ENCODE measurements around the gene GLP1R.

The GLP1R gene

DNA sequence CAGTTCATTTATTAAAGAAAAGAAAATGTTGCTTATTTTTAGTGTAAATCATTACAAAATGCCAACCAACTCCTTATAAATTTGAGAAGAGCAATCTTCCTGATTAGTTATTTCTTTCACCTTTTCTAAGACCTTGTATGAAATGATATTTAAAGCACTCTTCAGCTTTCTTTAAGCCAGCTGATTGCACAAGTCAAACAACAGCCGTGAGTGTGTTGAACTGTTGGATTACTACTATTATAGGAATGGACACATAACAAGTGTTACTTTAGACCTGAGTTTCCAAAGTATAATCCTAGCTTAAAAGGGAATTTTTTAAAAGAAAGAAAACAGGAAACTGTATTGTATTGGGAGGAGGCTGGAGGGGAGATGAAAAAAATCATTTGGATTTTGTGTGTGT lies 26.8 kb upstream of the GLP1R start:
- H3K4me3 ChIP-seq (replicated peaks; ENCODE audit: low read depth, low read length): no peak overlapping the region
- TF ChIP-seq CTCF (IDR thresholded peaks at IDR 0.05; ENCODE audit: low read depth, low read length, missing control alignments): no peak
- no peak for DNase-seq (ENCODE audit: extremely low read depth, low read depth)

GRCh38 chr6:39026175-39026574 lies 22.4 kb upstream of the GLP1R start:
- no peak for DNase-seq (ENCODE audit: extremely low read depth, low read depth)
- TF ChIP-seq CTCF (IDR thresholded peaks at IDR 0.05; ENCODE audit: low read depth, low read length, missing control alignments): no peak
- no peak overlapping the region for H3K4me3 ChIP-seq (replicated peaks; ENCODE audit: low read depth, low read length)

GRCh38 chr6:39029156-39030011 lies 19.2 kb upstream of the GLP1R start:
- peak; percentile 90 for TF ChIP-seq CTCF (IDR thresholded peaks at IDR 0.05; ENCODE audit: low read depth, low read length, missing control alignments)
- DNase-seq (ENCODE audit: extremely low read depth, low read depth): no peak
- H3K4me3 ChIP-seq (replicated peaks; ENCODE audit: low read depth, low read length): no peak overlapping the region

GRCh38 chr6:39035681-39036080 lies 12.9 kb upstream of the GLP1R start:
- DNase-seq (ENCODE audit: extremely low read depth, low read depth): no peak
- TF ChIP-seq CTCF (IDR thresholded peaks at IDR 0.05; ENCODE audit: low read depth, low read length, missing control alignments): no peak
- H3K4me3 ChIP-seq (replicated peaks; ENCODE audit: low read depth, low read length): no peak overlapping the region

DNA sequence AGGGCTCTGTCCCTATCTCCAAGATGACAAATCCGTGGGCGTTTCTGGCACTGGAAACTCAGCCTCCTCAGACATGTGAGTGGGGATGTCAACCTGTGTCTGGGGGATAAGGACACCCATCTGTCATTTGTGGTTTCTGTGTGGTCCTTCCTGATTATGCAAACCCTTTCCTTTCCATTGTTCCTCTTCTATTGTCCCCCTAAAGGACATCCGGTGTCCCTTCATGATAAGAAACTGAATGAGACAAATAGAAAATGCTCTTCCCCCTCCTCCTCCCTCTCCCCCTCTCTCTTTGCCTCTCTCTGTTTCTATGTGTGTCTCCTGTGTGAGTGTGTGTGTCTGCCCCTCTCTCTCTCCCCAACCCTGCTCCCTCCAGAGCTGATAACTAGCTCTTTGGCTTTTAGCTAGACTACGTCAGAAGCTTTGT lies 11.5 kb upstream of the GLP1R start:
- TF ChIP-seq CTCF (IDR thresholded peaks at IDR 0.05; ENCODE audit: low read depth, low read length, missing control alignments): no peak
- no peak for DNase-seq (ENCODE audit: extremely low read depth, low read depth)
- H3K4me3 ChIP-seq (replicated peaks; ENCODE audit: low read depth, low read length): no peak overlapping the region

DNA sequence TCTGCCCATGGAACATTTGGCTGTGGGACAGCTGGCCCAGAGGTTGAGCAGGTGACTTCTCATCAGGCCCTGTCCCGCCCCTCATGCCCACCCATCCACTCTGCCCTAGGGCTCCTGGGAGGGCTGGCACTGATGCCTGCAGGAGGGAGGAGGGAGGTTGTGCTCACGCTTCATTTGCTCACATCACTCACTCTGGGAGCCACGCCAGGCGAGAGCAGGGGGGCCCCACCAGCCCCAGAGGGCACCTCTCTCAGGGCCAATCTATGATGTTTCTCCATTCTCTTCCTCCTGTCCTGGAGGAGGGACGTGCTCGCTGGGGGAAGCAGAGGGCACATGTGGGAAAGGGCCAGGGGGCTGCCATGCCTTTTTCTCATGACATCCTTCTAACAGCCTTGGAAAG lies 10.9 kb upstream of the GLP1R start:
- TF ChIP-seq CTCF (IDR thresholded peaks at IDR 0.05; ENCODE audit: low read depth, low read length, missing control alignments): no peak
- no peak for DNase-seq (ENCODE audit: extremely low read depth, low read depth)
- H3K4me3 ChIP-seq (replicated peaks; ENCODE audit: low read depth, low read length): no peak overlapping the region
